Placental pericyte (primary cell): Measurements from ENCODE around the gene CCDC194. TPM values are rescaled to one million over a fixed set of nuclear protein-coding genes. Genes with fewer than 3 reads are reported as not detected.

Experiments used
- total RNA-seq: library from RNA; depleted of rRNA; stranded (reverse); fragments of >200 nt; gene quantifications from 2 replicates; pipeline ENCODE4 v1.2.3, GENCODE V29; 2012

Gene CCDC194
- 0.22 TPM in 1 of 2 replicates, not detected in the other for total RNA-seq

DNA sequence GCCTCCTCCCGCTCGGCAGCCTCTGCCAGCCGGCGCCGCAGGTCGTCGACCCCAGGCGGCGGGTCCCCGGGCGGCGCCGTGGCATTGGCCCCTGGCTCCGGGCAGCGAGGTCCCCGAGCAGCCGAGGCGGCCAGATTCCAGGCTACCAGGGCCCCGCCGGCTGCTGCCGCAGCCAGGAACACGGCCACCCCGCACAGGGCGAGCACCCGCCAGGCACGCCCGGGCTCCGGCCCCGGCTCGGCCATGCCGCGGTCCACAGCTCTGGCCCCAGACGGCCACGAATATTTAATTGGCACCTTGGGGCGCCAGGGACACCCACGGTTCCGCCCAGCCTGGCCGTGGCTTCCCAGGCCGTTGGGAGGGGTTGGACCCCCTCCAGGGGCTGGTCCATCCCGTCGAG is at the start of gene CCDC194:
CCDC194 (minus strand) TSS at position 283 of the 400 bp plus-strand sequence; CDS start at position 245, 38 bp downstream.

DNA sequence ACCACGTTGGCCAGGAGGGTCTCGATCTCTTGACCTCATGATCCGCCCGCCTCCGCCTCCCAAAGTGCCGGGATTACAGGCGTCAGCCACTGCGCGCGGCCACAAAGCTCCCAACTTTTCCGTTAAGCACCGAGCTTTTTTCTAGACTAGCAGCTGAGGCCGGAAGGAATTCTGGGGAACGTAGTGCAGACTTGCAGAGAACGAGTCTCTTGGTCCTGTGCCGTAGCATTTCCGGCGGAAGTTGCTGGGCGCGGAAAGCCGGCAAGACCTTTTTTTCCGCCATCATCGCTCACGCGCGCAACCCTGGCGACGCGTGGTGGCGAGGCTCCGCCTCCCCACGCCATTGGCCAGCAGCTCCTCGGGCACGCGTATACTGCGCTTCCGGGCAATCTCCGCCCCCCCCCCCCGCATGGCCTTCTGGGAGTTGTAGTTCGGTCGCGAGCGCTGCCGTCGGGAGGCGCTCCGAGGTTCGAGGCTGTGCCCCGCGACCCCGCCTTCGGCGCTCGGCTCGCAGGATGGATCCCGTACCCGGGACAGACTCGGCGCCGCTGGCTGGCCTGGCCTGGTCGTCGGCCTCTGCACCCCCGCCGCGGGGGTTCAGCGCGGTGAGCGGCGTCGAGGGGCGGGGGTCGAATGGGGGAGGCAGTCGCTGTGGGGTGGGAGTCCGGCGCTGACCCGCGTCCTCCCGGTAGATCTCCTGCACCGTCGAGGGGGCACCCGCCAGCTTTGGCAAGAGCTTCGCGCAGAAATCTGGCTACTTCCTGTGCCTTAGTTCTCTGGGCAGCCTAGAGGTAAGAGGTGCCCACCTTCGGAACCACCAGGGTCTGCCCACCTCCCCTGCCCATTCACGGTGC is 25.9 kb upstream of the CCDC194 start, which contains the start of gene MVB12A:
MVB12A (plus strand) TSS at position 427 of the 854 bp plus-strand sequence; CDS start at position 516, 89 bp downstream.

DNA sequence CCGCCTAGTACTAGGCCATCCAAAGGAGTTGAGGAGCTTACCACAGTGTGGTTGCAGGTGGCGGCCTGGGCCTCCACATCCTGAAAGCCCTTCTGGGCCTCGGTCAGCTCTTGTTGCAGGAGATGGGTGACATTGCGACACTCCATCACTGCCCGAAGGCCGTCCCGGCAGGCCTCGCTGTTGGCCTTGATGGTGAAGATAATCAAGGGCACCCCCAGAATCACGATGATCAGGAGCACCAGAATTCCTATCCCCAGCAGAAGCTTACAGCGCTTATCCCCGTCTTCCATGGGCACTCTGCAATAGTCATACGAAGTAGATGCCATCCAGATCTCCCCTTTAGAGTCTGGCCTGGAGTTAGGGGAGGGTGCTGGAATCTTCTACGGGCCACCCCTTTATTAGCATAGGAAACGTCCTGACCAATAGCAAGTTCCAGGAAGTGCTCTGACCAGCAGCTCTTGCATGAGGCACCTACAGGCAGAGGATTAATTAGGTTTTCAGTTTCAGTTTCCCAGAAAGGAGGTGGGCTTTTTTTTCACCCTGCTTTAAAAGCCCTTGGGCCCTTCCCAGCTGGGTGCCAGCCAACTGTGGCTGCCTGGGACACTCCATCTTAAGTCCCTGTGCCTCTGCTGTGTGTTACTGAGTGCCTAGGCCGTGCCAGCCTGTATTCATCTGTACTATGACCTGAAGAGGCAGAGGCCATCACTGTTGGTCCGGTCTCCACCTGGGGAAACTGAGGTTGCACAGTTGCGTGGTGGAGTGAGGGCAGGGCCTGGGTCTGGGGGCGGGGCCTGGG is 11.5 kb upstream of the CCDC194 start, which contains the start of gene BST2:
BST2 (minus strand) TSS at position 381 of the 796 bp plus-strand sequence; CDS start at position 326, 55 bp downstream.

GRCh38 chr19:17376935-17377600 is 16.9 kb downstream of the CCDC194 start, which contains the start of gene PLVAP:
TSS of gene PLVAP (minus strand) at chr19:17377342. CDS start at chr19:17377288, 54 bp downstream.

Other genes with a start within 250 kb of the CCDC194 start
- gene USE1, start 178.8 kb downstream of the CCDC194 start, total RNA-seq, result 15.2 and 52.7 TPM in 2 replicates
- gene OCEL1, start 168.0 kb downstream of the CCDC194 start, total RNA-seq, result 5.4 and 6.3 TPM in 2 replicates
- gene NR2F6, start 148.3 kb downstream of the CCDC194 start, total RNA-seq, result 60.6 and 86.5 TPM in 2 replicates
- gene USHBP1, start 129.5 kb downstream of the CCDC194 start, total RNA-seq, result 0.14 TPM in 1 of 2 replicates, not detected in the other
- gene BABAM1, start 126.8 kb downstream of the CCDC194 start, total RNA-seq, result 93.4 and 96.1 TPM in 2 replicates
- gene ANKLE1, start 112.3 kb downstream of the CCDC194 start, total RNA-seq, result 0.44 and 0.57 TPM in 2 replicates
- gene ABHD8, start 90.8 kb downstream of the CCDC194 start, total RNA-seq, result 8.3 and 12.0 TPM in 2 replicates
- 26.7 and 51.8 TPM in 2 replicates for gene MRPL34, start 88.3 kb downstream of the CCDC194 start, total RNA-seq
- 28.0 and 29.3 TPM in 2 replicates for gene DDA1, start 84.6 kb downstream of the CCDC194 start, total RNA-seq
- gene ANO8, start 59.3 kb downstream of the CCDC194 start, total RNA-seq, result 4.4 and 6.6 TPM in 2 replicates
- 13.3 and 24.3 TPM in 2 replicates for gene GTPBP3, start 56.6 kb downstream of the CCDC194 start, total RNA-seq
- not detected in 2 replicates for gene PLVAP, start 16.9 kb downstream of the CCDC194 start, total RNA-seq
- gene BST2, start 11.4 kb upstream of the CCDC194 start, total RNA-seq, result 6.2 and 36.3 TPM in 2 replicates
- gene MVB12A, start 25.9 kb upstream of the CCDC194 start, total RNA-seq, result 43.8 and 56.0 TPM in 2 replicates
- not detected in 2 replicates for gene TMEM221, start 54.5 kb upstream of the CCDC194 start, total RNA-seq
- gene NXNL1, start 66.7 kb upstream of the CCDC194 start, total RNA-seq, result not detected in 2 replicates
- 10.2 and 22.8 TPM in 2 replicates for gene SLC27A1, start 76.3 kb upstream of the CCDC194 start, total RNA-seq
- gene PGLS, start 117.5 kb upstream of the CCDC194 start, total RNA-seq, result 52.0 and 110 TPM in 2 replicates
- 200 and 201 TPM in 2 replicates for gene COLGALT1, start 161.5 kb upstream of the CCDC194 start, total RNA-seq